HS-5 (cell line): ENCODE measurements around the gene NQO2.
"Not testable (repeated sequence)": the region's sequence is repeated elsewhere in the genome, so short reads cannot be mapped to it uniquely, and the experiment has no call there.

ENCODE experiments used
- DNase-seq: peaks from one replicate; pipeline ENCODE4 v3.0.0-alpha.2; 2012; ENCODE audit warnings: low read depth

NQO2 gene

DNA sequence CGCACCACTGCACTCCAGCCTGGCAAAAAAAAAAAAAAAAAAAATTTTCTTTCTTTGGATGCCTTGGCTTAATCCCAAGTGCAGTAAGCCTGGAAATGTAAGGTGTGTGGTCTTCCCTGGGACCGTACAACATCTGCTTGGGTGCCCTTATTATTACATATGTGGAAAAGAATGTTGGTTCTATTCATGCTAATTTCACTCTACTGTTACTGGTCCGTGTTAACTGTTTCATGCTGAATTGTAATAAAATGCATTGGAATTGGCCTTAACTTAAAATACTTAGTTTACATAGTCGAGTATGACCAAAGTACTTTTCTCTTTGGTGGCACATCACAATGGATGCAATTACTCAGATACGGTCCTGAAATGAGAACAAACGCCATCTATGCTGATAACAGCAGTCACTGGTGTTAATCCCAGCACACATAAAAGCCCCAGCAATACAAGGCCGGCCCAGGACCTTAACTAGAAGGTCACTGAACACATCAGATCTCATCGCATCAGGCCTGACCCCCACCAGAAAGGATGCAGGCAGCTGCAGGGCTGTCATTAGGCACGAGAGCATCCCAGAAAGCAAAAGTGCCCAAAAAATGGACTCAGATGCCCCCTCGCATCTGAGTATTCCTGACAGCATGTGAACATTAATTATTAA lies 29.5 kb upstream of the NQO2 start:
- no peak for DNase-seq

GRCh38 chr6:2970753-2971419 lies 28.8 kb upstream of the NQO2 start:
- DNase-seq, result no peak

DNA sequence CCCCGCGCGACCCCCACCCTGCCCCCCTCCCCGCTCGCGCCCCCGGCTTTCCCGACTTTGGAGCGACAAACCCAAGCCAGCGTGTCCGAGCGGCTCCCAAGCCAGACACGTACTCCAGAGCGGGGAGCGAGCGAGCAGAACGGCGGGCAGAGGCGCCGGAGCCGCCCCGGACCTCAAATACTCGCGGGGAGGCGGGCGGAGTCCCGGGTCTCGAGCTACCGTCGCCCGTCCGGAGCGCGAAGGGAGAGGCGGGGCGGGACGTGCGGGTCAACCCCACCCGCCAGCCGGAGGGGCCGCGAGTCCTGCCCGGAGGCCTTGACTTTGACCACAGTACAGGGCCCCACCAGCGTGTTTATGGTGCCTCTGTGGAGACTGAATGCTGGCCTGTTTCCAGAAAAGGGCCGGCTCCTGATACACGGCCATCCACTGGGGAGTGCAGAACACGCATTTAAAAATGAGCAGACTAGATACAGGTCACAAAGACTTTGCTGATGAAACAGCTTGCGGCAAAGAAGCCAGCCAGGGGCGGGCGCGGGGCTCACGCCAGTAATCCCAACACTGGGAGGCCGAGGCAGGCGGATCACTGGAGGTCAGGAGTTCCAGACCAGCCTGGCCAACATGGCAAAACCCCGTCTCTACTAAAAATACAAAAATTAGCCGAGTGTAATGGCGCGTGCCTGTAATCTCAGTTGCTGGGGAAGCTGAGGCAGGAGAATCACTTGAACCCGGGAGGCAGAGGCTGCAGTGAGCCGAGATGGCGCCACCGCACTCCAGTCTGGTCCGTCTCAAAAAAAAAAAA lies 28.1 kb upstream of the NQO2 start, which contains the start of gene SERPINB6:
Gene SERPINB6 (minus strand): TSS at position 148 of the 799 bp plus-strand sequence. CDS start 12,235 bp downstream, outside the sequence.
- DNase-seq, result peak; percentile 38

DNA sequence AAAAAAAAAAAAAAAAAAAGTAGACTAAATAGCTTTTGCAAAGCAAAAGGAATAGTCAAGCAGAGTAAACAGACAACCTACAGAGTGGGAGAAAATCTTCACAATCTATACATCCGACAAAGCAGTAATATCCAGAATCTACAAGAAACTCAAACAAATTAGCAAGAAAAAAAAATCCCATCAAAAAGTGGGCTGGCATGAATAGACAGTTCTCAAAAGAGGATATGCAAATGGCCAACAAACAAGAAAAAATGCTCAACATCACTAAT lies 27.5 kb upstream of the NQO2 start:
- not testable (repeated sequence) for DNase-seq

DNA sequence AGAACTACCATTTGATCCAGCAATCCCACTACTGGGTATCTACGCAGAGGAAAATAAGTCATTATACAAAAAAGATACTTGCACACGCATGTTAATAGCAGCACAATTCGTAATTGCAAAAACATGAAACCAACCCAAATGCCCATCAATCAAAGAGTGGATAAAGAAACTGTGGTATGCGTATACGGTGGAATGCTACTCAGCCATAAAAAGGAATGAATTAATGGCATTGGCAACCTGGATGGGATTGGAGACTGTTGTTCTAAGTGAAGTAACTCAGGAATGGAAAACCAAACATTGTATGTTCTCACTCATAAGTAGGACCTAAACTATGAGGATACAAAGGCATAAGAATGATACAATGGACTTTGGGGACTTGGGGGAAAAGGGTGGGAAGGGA lies 27.0 kb upstream of the NQO2 start:
- not testable (repeated sequence) for DNase-seq

- DNase-seq, result not testable (repeated sequence)
These were observed 26.5 kb upstream of the NQO2 start for GRCh38 chr6:2973180-2973579.

GRCh38 chr6:2973676-2974075 lies 26.0 kb upstream of the NQO2 start:
- DNase-seq, result no peak

- no peak for DNase-seq
These were observed 23.6 kb upstream of the NQO2 start for GRCh38 chr6:2976060-2976459.

- peak; percentile 88 for DNase-seq
These were observed 23.1 kb upstream of the NQO2 start for GRCh38 chr6:2976571-2977085.

DNA sequence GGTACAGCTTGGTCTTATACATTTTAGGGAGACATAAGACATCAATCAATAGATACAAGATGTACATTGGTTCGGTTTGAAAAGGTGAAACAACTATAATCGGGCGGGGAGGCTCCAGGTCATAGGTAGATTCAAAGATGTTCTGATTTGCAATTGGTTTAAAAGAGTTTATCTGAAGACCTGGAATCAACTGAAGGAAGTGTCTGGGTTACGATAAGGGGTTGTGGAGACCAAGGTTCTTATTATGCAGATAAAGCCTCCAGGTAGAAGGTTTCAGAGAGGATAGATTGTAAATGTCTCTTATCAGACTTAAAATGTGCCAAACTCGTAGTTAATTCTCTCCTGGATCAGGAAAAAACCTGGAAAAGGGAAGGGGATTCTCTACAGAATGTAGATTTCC lies 22.4 kb upstream of the NQO2 start:
- no peak for DNase-seq

GRCh38 chr6:2977799-2978590 lies 21.7 kb upstream of the NQO2 start:
- DNase-seq, result no peak

GRCh38 chr6:2978923-2979322 lies 20.8 kb upstream of the NQO2 start:
- DNase-seq, result no peak

GRCh38 chr6:2979819-2980464 lies 19.8 kb upstream of the NQO2 start:
- DNase-seq, result no peak

DNA sequence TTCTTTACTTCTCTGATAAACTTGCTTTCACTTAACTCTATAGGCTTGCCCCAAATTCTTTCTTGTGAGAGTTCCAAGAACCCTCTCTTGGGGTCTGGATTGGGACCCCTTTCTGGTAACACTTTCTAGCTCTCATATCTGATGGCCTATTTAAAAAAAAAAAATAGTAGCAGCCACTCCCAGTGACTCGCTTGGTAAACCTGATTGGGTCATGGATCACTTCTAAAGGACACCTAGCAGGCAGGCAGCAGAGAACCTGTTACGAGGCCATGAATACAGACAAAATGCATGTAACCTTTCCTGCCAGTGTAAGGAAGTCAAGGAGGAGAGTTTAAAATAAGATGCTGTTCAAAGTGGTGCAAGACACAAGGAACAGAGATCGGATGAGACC lies 19.2 kb upstream of the NQO2 start:
- DNase-seq, result no peak

- no peak for DNase-seq
These were observed 17.1 kb upstream of the NQO2 start for GRCh38 chr6:2982426-2983117.

GRCh38 chr6:2984738-2985406 lies 14.8 kb upstream of the NQO2 start:
- DNase-seq, result no peak

DNA sequence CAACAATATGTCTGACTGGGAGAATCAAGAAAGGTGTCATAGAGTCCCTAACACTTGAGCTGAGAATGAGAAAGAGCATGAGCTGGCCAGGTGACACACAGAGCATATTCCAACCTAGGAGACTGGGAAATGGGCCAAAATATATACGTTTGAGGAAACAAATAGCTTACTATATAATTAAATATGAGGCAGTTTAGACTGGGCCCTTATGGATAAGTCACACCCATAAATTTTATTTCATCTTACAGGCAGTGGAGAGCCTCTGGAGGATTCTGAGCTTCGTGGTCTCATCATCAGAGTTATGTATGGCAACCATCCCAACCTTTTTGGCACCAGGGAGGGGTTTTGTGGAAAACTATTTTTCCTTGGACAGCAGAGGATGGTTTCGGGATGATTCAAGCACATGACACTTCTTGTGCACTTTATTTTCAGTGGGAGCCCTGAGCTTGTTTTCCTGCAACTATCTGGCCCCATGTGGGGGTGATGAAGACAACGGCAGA lies 12.9 kb upstream of the NQO2 start:
- peak; percentile 91 for DNase-seq

GRCh38 chr6:2988094-2988425 lies 11.6 kb upstream of the NQO2 start:
- DNase-seq, result no peak

GRCh38 chr6:2988426-2989331 lies 11.0 kb upstream of the NQO2 start:
- peak; percentile 93 for DNase-seq
